Thymus (tissue), 11 donors: Measurements from ENCODE around the gene TRPT1. TPM values are rescaled to one million over a fixed set of nuclear protein-coding genes. Genes with fewer than 3 reads are reported as not detected.

Source experiments
- DNase-seq, 9 donors: peaks; one replicate each; pipeline ENCODE4 v3.0.0-alpha.2; 2013; ENCODE audit warnings: low spot score in 9 of 9, low read depth in 6 of 9, missing footprints in 1 of 9
- H3K27ac ChIP-seq, 2 donors: one replicate each; pipeline ENCODE4 v1.5.1; 2013; ENCODE audit warnings: control low read depth in 1 of 2, low read depth in 1 of 2, low read length in 1 of 2, mild to moderate bottlenecking in 1 of 2, moderate library complexity in 1 of 2
- H3K27me3 ChIP-seq, 2 donors: one replicate each; pipeline ENCODE4 v1.5.1; 2013; ENCODE audit warnings: low read length in 1 of 2; ENCODE audit not compliant: control insufficient read depth in 2 of 2, insufficient read depth in 1 of 2
- H3K36me3 ChIP-seq, 2 donors: one replicate each; pipeline ENCODE4 v1.5.1; 2013; ENCODE audit warnings: low read length in 1 of 2, mild to moderate bottlenecking in 1 of 2, moderate library complexity in 1 of 2; ENCODE audit not compliant: control insufficient read depth in 2 of 2, insufficient read depth in 2 of 2
- H3K4me1 ChIP-seq, 2 donors: one replicate each; pipeline ENCODE4 v1.5.1; 2013; ENCODE audit warnings: low read length in 2 of 2; ENCODE audit not compliant: control insufficient read depth in 2 of 2, insufficient read depth in 2 of 2
- H3K4me3 ChIP-seq, 2 donors: one replicate each; pipeline ENCODE4 v1.5.1; 2013; ENCODE audit warnings: low read length in 2 of 2, control low read depth in 1 of 2, mild to moderate bottlenecking in 1 of 2
- H3K9me3 ChIP-seq, 2 donors: one replicate each; pipeline ENCODE4 v1.5.1; 2013; ENCODE audit warnings: low read length in 1 of 2, mild to moderate bottlenecking in 1 of 2; ENCODE audit not compliant: control insufficient read depth in 2 of 2, insufficient read depth in 1 of 2
- WGBS: extraction: QIAGEN DNeasy Blood & Tissue Kit; methylation state at CpG from one replicate; pipeline ENCODE4 v1.1.7; 2013; 5-methylcytosine and 5-hydroxymethylcytosine counted together
- polyA plus RNA-seq: library from polyadenylated mRNA; stranded (reverse); fragments of 200-250 nt; gene quantifications from one replicate; pipeline ENCODE4 v1.2.3, GENCODE V29; 2013
- total RNA-seq: library from RNA; stranded (reverse); fragments of 120-200 nt; gene quantifications from one replicate; pipeline ENCODE4 v1.2.4, GENCODE V29; 2013
- donor health status: healthy.

Gene TRPT1
- total and polyA plus RNA-seq, 2 donors = 45.1 to 66.7 TPM

DNA sequence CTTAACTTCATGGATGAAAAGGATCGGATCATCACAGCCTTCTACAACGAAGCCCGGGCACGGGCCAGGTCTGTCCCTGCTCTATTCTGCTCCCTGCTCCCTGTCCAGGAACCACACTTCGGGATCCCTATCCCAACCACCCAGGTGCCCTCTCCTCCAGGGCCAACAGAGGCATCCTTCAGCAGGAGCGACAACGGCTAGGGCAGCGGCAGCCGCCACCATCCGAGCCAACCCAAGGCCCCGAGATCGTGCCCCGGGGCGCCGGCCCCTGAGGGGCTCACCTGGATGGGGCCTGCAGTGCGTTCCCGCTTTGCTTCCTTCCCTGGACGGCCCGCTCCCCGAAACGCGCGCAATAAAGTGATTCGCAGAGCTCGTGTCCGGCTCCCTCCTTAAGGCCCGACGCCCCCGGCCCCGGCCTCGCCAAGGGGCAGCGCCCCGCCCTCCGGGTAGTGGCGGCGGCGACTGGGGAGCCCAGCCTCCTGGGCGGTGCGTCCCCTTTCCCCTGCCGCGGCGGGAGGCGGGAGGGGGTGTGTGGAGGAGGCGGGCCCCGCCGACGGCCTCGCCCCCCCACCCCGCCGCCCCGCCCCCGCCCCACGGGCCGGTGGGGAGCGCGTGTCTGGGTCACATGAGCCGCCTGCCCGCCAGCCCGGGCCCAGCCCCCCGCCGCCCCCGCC, 8.1 kb upstream of the TRPT1 start, which contains the start of gene VEGFB:
Gene VEGFB, plus strand, starts transcription at position 672 of the 674 bp plus-strand sequence. CDS start 250 bp downstream, outside the sequence.
- Histone ChIP-seq H3K4me3 (peak within 1 kb of the TSS; percentile 46 to 72), H3K36me3 (peaks cover 6 to 20% of the 10 kb centered on the region in 2 donors), H3K27ac (peak within 1 kb of the TSS in 1 of 2 donors; percentile 54), H3K27me3 (peaks cover 0 to 16% of the 10 kb centered on the region in 2 donors), H3K4me1 (peaks cover 22 to 76% of the 10 kb centered on the region in 2 donors), H3K9me3 (peaks cover 0 to 6% of the 10 kb centered on the region in 2 donors)
- WGBS = 15% methylated on average over 52 of the region's 62 CpGs
- peak in 1 of 9 donors; percentile 62 for DNase-seq

DNA sequence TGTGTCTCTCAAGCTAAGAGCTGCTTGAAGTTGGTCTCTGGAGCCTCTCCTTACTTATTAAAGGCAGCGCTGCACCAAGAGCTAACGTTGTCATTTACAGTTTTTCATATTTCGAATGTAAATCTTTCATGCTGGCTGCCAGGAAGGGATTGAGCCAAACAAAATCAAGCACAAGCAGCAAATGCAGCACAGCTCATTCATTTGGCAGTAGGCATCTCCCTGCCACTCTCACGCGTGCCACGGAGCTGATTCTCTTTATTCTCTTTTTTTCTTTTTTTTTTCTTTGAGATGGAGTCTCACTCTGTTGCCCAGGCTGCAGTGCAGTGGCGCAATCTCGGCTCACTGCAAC, 7.0 kb upstream of the TRPT1 start:
- H3K9me3 ChIP-seq = peaks cover 0 to 6% of the 10 kb centered on the region in 2 donors
- H3K27ac ChIP-seq = no peak overlapping the region
- DNase-seq = no peak
- 97% methylated on average over 8 of the region's 8 CpGs for WGBS
- peaks cover 6 to 12% of the 10 kb centered on the region in 2 donors for H3K36me3 ChIP-seq
- peaks cover 23 to 66% of the 10 kb centered on the region in 2 donors for H3K4me1 ChIP-seq
- H3K4me3 ChIP-seq = no peak overlapping the region
- peaks cover 0 to 16% of the 10 kb centered on the region in 2 donors for H3K27me3 ChIP-seq

DNA sequence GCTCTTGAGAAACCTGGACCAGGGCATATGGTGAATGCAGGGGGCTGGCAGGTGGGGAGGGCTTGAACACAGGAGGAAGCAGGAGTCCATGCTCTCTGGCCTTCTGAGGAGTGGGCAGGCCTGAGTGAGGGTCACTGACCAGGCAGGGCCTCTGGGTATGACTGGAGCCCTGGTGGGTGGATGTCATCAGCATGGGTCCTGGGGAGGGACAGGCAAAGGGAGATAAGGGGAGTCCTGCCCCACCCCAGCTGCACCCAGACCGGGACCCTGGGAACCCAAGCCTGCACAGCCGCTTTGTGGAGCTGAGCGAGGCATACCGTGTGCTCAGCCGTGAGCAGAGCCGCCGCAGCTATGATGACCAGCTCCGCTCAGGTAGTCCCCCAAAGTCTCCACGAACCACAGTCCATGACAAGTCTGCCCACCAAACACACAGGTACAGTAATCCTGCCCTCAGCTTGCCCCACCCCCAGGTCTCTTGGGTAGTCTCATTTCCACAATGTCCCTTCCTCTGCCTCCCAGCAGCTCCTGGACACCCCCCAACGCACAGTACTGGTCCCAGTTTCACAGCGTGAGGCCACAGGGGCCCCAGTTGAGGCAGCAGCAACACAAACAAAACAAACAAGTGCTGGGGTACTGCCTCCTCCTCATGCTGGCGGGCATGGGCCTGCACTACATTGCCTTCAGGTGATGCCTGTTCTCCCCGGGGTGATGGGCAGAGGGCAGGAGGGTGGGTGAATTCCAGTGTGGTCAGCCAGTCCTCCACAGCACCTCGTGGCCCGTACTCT, 6.4 kb upstream of the TRPT1 start:
- Histone ChIP-seq H3K4me1 (peaks cover 25 to 64% of the 10 kb centered on the region in 2 donors), H3K27ac (no peak overlapping the region), H3K27me3 (peaks cover 0 to 16% of the 10 kb centered on the region in 2 donors), H3K36me3 (peaks cover 4 to 6% of the 10 kb centered on the region in 2 donors), H3K9me3 (peaks cover 0 to 6% of the 10 kb centered on the region in 2 donors), H3K4me3 (no peak overlapping the region)
- WGBS = 97% methylated on average over 15 of the region's 15 CpGs
- DNase-seq = no peak

DNA sequence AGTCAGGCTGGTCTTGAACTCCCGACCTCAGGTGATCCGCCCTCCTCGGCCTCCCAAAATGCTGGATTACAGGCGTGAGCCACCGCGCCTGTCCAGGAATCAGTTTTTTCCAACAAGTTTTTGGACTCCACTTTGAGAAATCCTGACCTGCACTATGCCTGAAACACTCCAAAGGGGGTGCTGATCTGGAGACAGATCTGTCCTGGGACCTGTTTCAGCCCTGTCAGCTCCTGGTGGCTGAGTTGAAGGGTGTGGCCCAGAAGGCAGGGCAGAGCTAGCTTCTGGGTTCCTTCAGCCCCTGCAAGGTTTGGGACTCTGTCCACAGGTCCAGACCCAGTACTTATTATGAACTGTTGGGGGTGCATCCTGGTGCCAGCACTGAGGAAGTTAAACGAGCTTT, 5.6 kb upstream of the TRPT1 start:
- H3K4me3 ChIP-seq = no peak overlapping the region
- no peak overlapping the region for H3K27ac ChIP-seq

DNA sequence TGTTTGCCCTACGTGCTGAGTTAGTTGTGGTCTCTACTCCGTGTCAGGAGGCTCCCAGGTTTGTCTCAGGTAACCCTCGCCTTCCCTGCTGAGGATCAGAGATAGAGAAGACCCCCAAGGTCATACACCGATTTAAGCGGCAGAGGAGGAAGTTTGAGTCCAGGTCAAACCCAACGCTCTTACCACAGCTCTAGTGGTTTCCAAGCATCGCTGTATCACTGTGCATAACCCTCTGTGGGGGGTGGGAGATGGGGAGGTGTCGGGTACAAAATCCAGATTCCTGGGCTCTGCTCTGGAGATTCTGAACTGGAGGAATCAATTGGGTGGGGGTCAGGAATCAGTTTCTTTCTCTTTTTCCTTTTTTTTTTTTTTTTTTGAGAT, 5.0 kb upstream of the TRPT1 start:
- Histone ChIP-seq H3K9me3 (peaks cover 0 to 11% of the 10 kb centered on the region in 2 donors), H3K4me1 (peaks cover 32 to 71% of the 10 kb centered on the region in 2 donors), H3K27ac (peak overlapping the region; percentile 77 to 94), H3K36me3 (peaks cover 2 to 3% of the 10 kb centered on the region in 2 donors), H3K27me3 (peaks cover 0 to 16% of the 10 kb centered on the region in 2 donors), H3K4me3 (peak overlapping the region; percentile 64 to 75)
- peak in 1 of 9 donors; percentile 47 for DNase-seq
- WGBS = 4% methylated on average over 8 of the region's 8 CpGs

More for the DNA sequence above, 5.6 kb upstream of the TRPT1 start:
- peaks cover 32 to 67% of the 10 kb centered on the region in 2 donors for H3K4me1 ChIP-seq
- 93% methylated on average over 7 of the region's 7 CpGs for WGBS
- H3K27me3 ChIP-seq = peaks cover 0 to 16% of the 10 kb centered on the region in 2 donors
- H3K9me3 ChIP-seq = peaks cover 0 to 6% of the 10 kb centered on the region in 2 donors
- DNase-seq = no peak
- peaks cover 3% of the 10 kb centered on the region in 2 donors for H3K36me3 ChIP-seq

DNA sequence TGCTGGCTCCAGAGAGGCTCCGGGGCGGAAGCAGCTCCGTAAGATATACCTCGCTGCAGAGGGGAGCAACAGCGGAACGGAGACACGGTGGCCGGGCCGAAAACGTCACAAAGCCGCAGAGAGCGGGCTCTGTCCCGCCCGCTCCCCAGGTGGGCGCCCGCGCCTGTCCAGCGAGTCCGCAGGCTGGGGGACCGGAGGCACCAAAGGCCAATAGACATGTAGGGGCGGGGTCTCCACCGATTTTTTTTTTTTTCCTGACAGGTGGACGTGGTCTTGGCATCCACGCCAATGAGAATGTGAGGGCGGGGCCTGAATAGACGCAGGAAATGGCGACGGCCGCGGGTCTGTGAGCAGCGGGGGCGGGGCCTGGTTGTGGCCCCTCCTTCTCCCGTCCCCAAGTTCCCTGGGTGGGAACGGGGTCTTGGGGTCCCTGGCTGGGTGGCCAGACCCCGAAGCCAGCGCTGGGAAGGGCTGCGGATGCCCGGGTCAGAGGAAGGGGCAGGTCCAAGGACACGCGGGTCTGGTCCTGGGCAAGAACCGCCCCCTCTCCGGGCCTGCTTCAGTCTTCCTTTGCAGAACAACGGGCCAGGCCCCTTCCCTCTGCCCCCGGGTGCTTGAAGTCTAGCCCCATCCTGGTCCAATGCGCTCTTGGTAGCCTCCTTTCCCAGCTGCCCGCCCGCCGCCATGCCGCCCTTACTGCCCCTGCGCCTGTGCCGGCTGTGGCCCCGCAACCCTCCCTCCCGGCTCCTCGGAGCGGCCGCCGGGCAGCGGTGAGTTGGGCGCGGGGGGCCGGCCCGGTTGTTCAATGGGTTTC, 4.4 kb upstream of the TRPT1 start, which contains the start of gene DNAJC4:
Gene DNAJC4, plus strand, starts transcription at position 378 of the 814 bp plus-strand sequence. Its CDS starts 307 bp downstream, at position 685.
- peaks cover 32 to 70% of the 10 kb centered on the region in 2 donors for H3K4me1 ChIP-seq
- DNase-seq = peak in 6 of 9 donors; percentile 82 to 95 (median 85)
- under 1% methylated on average over 62 of the region's 62 CpGs for WGBS
- peaks cover 0 to 3% of the 10 kb centered on the region in 2 donors for H3K36me3 ChIP-seq
- H3K4me3 ChIP-seq = peak within 1 kb of the TSS; percentile 64 to 75
- H3K27ac ChIP-seq = peak within 1 kb of the TSS; percentile 77 to 94
- peaks cover 0 to 16% of the 10 kb centered on the region in 2 donors for H3K27me3 ChIP-seq
- H3K9me3 ChIP-seq = peaks cover 0 to 11% of the 10 kb centered on the region in 2 donors

DNA sequence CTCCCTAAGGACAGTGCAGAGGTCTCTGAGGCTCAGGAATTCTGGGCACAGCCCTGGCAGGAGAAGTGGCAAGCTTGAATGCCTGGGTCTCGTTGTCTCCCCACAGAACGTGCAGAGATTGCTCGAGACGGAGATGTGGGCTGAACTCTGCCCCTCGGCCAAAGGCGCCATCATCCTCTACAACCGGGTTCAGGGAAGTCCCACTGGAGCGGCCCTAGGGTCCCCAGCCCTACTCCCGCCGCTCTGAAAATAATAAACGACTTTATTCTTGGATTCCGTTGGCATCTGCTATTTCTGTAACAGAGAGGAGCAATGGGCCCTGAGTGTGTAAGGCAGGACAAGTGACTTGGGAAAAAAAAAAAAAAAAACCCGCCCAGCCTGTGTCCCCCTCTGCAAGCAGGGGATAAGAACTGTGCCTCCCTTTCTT, 3.8 kb upstream of the TRPT1 start:
- 72% methylated on average over 13 of the region's 13 CpGs for WGBS
- Histone ChIP-seq H3K27me3 (peaks cover 0 to 13% of the 10 kb centered on the region in 2 donors), H3K4me3 (peak overlapping the region; percentile 64 to 75), H3K36me3 (peaks cover 0 to 3% of the 10 kb centered on the region in 2 donors), H3K9me3 (peaks cover 0 to 11% of the 10 kb centered on the region in 2 donors), H3K4me1 (peaks cover 32 to 71% of the 10 kb centered on the region in 2 donors), H3K27ac (peak overlapping the region; percentile 77 to 94)
- no peak for DNase-seq

DNA sequence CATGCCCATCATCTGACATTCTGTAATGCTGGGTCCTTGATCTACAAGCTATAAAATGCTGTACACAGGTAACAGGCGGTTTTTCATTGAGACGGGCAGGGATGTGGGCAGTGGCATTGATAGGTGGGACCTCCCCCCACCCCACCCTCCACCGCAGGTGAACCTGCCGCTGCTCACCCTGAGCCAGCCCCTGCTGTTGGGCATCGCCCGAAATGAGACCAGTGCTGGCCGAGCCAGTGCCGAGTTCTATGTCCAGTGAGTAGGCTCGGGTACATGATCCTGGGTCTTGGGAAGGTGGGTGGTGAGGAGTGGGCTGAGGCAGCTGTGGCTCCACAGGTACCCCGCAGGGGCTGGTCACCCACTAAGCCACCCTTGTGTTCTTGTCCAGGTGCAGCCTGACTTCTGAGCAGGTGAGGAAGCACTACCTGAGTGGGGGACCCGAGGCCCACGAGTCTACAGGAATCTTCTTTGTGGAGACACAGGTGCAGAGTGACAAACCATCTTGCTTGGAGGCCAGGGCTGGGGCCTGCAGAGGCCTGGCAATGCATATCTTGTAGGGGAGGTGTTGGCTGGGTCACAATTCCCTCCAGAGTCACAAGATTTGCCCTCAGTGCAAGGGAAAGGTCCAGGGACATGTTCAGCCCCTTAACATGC, 3.2 kb upstream of the TRPT1 start:
- DNase-seq = no peak

More for the DNA sequence above, 3.2 kb upstream of the TRPT1 start:
- WGBS = 94% methylated on average over 12 of the region's 12 CpGs
- H3K27ac ChIP-seq = peak overlapping the region; percentile 10 to 77
- H3K27me3 ChIP-seq = peaks cover 0 to 13% of the 10 kb centered on the region in 2 donors
- peak overlapping the region in 1 of 2 donors; percentile 75 for H3K4me3 ChIP-seq
- H3K36me3 ChIP-seq = peaks cover 0 to 5% of the 10 kb centered on the region in 2 donors
- H3K9me3 ChIP-seq = peaks cover 0 to 11% of the 10 kb centered on the region in 2 donors
- peaks cover 32 to 73% of the 10 kb centered on the region in 2 donors for H3K4me1 ChIP-seq
